Left forelimb (tissue), 1 donor: ENCODE measurements around the gene PIP4K2A.

Experiments used
- DNase-seq: peaks from one replicate; pipeline ENCODE4 v3.0.0-alpha.2; 2018; ENCODE audit warnings: low spot score

Gene PIP4K2A

DNA sequence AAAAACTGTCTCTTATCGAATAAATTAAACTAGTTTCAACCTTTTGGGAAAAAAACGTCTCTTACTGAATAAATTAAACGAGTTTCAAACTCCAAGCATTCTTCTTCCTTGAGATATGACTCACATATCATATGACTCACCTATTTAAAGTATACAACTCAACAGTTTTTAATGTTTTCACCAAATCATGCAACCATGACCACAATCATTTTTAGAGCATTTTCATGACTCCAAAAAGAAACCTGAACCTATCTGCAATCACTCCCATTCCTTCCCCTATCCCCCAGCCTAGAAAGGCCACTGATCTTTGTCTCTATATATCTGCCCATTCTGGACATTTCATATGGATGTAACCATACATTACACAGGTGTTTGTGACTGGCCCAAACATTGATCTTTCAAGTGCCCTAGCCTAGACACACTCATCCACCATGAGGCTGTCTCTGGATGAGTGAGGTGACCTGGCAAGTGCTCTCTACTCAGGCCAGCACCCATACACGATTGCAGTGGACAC, 115.3 kb downstream of the PIP4K2A start:
- DNase-seq: no peak

DNA sequence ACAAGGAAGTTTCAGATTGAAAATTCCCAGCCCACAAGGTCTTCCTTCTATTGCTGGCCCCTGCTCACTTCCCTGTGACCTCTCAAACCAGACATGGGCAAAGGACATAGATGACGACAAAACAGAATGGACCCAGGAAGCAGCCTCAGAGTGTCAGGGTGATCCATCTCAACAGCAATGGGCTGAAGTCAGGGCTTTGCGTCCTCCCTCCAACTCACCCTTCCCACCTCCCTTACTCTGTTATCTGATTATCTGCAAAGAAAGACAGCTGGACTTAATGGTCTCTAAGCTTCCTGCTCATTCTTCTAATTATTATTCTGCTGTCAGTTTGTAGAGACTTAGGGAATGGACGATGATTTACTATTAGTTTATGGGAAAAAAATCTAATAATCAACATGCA, 115.9 kb downstream of the PIP4K2A start:
- no peak for DNase-seq

DNA sequence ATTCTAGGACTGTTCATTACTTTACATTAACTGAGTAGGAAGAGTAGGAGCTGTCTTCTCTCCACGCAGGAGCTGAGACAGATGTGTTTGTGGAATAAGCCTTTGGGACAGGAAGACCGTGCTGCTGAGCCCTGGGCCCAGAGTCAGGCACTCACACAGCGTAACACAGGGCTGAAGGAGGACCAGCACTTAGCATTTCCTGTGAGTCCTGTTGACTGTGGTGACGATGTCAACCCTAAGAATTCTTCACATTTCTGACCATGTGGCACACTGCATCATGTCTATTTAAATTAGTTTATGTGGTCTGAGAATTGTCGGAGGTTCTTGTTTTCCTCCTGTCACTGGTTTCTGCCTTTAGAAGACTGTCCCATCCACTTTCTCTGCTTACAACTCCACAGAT, 117.2 kb downstream of the PIP4K2A start:
- DNase-seq: no peak

DNA sequence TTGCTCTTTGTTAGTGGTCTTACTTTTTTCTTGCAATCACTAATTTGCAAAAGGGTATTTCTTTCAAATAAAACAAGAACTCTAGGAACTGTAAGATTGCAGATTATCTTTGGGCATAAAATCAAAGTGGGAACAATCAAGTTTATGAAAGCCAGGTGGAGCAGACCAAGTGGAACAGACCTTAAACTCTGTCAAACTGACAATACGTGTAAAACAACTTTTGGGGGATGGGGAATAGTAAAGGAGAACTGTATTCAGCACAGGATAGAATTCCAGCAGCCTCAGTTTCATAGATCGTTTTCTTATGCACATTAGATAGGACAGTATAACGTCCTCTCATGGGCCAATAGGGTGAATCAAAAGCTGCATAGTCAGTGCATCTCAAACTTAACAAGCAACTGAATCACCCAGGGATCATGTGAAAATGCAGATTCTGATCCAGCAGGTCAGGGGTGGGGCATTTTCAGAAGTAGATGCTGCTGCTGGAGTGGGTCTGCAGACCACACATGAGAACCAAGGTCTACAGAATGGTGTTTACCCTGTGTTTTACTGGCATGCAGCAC, 120.7 kb downstream of the PIP4K2A start:
- DNase-seq: no peak

DNA sequence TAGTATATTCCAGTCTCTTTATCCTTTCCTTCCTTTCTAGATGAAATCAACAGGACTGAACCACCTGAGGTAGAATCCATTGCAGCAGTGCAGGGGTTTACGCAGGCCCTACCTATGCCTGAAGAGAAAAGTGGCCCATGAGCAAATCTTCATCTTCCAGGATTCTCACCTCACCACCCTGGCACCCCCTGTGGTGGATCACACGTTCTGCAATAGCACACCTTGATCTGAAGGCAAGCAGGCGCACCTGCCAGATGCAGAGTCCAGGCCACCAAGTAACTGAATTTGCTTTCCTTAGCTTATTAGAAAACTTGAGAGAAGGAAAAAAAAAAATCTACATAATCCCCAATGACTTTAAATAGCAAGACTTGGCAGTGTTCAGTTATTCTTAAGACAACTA, 121.4 kb downstream of the PIP4K2A start:
- DNase-seq: no peak

DNA sequence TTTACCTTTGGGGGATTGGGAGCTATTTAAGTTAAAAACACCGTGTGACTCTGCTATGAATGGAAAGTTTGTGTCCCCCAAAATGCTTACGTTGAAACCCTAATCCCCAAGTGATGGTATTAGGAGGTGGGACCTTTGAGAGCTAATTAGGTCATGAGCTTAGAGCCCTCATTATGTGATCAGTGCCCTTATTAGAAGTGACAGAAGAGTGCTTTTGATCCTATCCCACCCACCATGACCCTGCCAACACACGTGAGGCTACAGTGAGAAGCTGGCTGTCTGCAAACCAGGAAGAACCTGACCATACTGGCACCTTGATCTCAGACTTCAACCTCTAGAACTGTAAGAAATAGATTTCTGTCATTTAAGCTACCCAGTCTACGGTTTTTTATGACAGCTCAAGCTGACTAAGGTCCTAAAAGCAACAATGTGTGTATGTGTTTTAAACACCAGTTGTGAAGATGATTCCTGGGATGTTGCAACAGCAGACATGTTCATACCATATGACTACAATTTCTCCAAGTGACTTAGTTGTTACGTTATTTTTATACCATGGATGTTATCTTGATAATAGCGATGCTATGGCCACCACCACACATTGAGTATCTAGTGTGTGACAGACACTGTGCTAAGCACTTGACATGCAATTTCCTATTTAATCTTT, 124.4 kb downstream of the PIP4K2A start:
- no peak for DNase-seq

DNA sequence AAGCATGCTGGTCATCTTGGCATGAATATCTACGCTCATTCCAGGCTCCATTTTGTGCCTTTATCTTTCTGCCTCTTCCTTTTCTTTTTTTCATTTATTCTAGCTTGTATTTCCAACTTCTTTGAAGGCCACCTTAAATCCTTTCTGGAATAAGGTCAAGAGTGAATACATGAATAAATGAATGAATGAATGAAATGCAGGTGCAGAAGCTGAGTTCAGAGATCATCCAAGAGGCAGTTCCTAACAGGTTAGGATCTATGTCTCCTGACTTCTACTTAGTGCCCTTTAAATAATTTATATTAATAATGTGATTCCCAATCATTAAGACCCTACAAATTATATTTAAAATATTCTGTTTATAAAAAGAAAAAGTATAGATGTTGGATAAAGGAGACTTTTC, 125.9 kb downstream of the PIP4K2A start:
- no peak for DNase-seq

DNA sequence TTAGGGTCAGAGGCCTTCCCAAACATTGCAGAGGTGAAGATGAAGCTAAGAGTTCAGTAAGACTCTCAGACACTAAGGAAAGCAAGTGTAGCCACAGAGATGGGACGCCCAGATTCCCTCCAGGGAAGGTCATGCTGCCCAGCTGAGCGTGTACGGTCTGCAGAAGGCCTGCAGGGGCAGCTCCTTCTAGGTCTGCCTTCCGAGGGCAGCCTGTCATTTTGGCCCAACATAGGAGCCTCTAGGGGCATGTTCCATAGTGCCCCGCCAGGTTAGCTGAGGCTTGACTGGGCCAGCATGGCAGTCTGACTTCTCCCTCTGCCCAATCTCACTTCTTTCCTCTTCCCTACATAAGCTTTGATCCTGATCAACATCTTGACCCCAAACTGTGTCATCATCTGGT, 130.7 kb downstream of the PIP4K2A start:
- no peak for DNase-seq

DNA sequence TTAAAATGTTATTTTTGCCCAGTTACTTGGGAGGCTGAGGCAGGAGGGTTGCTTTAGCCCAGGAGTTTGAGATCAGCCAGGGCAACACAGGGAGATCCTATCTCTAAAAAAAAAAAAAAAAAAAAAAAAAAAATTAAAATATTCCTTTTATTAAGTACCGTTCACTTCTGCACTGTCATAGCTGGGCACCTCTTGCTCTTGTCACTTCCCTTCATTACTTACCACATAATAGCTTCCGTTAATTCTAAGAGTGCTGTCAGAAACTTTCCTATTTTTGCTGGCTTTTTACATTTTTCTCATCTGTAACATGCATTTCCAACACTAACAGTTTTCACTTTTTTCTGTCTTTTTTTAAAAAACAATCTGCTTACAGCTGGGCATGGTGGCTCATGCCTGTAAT, 132.9 kb downstream of the PIP4K2A start:
- DNase-seq: no peak

DNA sequence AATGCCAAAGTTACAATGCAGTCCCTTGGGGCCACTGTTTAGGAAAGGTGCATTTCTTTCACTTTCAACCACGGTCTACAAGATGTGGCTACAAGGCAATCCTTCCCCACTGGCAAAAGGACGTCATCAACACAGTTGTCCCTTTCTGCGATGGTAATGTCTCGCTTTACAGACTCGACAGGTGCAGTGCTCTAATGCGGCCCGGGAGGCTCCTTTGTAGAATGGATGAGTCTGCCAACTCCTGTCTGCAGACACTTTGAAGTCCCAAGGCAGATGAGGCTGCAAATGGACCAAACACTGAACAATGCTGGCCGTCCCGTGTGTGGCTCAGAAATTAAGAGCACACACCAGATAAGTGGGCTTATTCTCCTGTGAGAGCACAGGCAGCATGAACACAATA, 133.7 kb downstream of the PIP4K2A start:
- DNase-seq: no peak

DNA sequence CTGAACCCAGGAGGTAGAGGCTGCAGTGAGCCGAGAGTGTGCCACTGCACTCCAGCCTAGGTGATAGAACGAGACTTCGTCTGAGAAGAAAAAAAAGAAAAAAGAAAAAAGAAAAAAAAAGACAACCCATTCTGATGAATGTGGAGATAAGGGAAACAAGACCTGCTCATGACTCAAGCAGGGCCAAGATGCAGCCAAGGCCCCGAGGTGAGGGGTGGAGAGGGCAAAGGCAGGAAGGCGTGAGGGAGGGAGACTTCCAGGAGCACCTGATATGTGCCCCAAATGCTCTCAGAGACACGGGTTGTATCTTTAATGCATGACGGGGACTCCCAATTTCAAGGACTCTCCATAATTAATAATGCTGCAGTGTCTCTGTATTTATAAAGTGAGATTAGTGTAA, 134.6 kb downstream of the PIP4K2A start:
- DNase-seq: no peak

DNA sequence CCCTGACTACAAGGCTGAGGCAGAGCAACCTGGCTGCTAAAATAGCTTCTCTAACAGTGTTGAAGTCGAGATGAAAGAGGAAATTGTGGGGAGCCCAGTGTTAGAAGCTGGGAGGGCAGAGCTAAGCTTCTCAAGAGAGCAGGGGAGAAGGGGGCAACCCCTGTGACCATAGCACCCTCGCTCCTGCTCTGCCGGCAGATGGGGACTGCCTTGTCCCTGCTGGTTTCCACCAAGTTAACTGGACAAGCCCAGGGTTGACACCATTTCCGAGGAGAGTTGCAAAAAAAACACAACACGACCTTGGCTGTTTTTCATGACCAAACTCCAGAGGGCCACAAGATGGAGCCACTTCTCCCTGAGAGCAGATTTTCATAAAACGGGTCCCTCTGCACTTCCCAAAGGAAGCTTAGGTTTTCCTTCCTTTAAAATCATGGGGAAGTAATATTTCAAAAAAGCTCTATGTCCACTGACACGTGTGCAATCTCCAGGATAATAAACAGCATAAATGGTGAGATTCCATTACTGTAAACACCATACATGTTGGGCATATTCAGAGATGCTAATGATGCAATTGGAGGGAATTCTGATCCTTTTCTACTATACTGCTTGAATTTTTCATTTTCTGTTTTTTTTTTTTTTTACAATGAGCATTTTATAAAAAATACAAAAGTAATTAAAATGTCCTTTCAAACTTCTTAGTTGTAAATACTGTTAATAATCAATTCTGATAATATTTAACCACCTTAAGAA, 140.4 kb downstream of the PIP4K2A start:
- DNase-seq: no peak

DNA sequence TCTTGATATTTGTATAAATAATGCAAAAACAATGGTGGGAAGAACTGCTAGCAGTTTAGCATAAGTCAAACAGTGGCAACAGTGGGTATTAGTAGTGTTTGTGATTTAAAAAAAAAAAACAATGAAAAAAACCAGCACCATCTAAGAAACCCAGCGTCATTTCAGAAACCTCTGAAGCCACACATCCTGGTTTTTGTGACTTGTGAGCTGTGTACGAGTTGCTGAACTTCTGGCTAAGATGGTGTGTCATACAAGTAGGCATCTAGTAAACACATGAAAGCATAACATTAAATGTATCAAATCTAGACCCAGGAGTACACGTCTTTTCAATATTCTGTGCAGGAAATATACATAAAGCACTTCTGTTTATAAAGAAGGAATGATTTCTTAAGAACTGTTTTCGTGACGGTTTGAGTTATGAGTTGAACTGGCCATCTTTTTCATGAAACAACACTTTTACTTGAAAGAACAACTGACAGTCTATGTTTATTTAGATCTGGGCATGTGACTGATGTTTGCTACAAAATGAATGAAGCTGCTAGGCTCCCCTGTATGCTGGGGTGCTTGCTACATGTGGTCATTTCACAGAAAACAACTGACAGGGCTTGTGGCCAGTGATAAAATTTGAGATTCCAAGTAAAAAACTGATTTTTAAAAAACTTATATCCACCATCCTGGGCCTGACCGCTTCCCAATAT, 143.5 kb downstream of the PIP4K2A start:
- no peak for DNase-seq

DNA sequence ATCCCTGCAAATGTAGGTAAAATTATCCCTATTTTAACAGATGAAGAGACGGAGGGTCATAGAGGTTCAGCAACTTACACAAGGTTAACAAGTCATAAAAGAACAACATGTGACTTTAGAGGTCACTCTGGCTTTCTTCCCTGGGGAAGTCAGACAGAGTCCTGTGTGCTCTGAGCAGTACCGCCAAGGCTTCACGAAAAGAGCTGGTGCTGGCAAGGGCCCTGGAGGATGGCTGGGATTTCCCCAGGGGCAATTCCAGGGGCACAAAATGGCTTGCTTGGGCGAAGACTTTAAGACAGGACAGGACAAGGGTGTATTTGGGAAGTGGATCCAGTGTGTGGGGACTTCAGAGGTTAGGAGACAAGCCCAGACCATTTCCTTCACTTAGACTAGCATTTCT, 144.1 kb downstream of the PIP4K2A start:
- no peak for DNase-seq

DNA sequence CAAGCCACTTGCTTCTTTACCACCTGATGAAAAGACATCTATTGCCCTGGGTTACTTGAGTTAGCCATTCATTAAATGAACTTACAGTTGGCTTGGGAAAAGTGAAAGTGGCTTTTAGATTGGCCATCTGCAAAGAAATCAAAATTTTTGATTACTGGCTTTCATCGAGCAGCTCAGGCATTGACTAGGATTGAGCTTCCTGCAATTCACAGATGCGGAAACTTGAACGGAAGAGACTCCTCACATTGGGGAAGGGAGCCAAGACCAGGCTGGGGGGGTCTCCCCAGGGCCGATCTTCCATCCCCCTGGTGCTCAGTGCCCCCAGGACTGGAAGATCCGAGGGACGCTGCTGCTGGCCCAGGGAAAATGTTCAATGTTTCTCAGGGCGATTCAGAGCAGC, 145.4 kb downstream of the PIP4K2A start:
- no peak for DNase-seq

DNA sequence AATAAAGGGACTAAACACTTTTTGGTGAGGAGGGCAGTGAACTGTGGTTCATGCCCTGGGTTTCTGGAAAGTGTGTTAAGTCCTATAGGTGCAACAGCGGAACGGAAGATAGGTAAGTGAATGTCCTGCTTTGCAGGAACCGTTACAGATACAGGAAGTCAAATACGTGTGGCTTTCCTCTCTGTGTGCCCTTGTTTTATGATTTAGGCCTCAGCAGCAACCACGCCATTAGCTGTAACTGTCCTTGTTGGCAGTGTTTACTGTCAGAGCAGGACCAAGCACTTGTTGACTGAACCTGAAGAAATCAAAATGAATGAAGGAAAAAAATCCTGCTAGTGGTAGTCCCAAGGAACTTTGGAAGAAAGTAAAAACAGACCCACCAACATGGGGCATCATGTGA, 150.3 kb downstream of the PIP4K2A start:
- no peak for DNase-seq

DNA sequence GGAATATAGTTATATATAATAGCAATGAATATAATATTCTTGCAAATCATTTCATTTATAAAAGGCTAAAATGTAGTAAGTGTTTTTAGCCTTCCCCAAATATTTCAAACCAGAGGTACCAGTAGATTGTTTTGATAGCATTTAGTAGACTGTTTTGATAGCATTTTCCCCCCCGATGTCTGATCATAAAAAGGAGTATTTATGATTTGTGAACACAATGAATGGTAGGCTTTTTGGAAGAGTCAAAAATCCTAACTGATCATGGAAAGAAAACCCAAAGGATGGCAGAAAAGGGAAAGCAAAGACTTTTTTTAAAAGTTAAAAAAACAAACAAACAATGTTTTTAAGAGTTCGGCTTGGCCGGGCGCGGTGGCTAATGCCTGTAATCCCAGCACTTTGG, 152.5 kb downstream of the PIP4K2A start:
- no peak for DNase-seq

DNA sequence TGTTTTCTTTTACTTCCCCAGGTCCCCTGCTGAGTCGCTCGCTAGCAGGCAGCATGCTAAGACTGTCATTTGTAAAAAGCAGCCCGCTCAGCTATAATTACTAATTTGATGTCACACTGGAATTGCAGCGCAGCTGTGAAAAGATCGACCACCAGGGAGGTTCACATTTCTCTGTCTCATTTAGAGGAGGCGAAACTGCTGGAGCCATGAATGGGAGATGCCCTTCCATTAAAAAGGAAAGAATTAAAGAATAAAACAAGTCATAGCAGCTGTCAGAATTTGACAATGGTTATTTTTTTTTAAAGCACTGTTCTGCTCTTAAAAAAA, 153.5 kb downstream of the PIP4K2A start:
- no peak for DNase-seq

DNA sequence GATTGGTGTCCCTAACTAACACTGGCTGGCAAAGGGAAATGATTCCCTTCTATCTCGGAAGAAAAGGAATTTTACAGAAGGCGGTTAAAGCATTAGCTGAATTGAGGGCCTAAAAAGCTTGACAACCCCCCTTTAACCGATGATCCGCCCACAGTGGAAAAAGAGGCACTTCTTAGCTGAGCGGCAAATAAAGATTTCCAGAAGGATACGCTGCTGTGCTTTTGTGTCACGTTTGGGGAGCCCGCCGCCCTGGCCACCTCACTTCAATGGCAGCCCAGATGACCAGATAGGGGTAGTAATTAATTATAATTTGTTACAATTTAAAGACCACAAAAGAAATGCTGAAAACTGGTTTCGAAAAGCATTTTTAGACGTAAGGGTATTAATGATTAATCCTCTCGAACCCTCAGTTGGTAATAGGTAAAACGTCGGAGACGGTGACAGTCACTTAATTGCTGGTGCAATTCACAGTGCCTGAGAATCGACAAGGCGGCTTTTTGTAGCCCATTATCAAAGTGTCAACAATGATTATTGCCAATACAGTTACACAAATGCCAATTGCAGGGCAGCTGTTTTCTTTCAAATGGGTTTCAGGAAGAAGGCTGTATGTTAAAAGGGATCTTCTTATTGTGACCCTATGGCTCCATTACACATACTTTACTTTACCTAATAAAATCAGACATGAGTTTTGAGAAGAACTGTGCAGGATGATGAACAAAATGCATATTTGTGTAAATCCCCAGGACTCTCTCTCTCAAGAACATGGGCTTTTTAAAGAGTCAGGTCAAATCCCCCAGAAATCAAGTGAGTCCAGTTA, 154.1 kb downstream of the PIP4K2A start:
- no peak for DNase-seq

DNA sequence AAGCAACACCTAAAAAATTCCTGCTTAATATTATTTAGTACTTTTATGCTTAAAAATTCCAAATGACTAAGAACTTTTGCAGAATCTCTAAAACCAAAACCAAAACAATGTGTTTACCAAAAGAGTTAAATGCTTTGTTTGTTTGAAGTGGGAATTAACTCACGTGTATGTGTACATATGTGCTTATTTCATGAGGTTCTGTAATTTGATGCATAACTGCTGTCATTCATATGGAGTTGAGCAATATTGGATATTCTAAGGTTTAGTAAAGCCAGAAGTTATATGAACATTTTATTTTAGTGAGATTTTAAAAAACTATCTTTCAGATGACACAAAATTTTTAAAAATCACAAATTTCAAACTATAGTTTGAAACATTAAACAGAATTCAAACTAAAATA, 157.1 kb downstream of the PIP4K2A start:
- no peak for DNase-seq

DNA sequence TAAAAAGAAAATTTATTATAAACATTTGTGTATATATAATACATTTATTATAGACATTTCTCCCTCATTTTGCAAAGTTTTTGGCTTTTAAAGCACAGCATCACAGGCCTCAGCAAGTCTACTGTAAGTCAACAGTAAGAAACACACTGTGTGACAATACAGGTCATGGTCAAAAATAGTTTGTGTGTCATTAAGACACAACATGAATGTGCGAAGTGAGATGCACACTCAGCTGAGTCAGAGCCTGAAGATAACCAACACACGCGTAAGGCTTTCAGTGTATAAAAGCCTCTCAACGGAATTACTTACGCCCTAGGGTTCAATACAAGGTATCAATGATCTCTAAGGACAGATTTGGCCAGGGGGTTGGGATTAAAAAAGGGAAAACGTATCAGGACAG, 157.6 kb downstream of the PIP4K2A start:
- DNase-seq: no peak
